ENCODE data around the gene ZNF785. TPM values are rescaled to one million over a fixed set of nuclear protein-coding genes. Genes with fewer than 3 reads are reported as not detected.

The ZNF785 gene
- total RNA-seq, 1 donor: 8.1 TPM

DNA sequence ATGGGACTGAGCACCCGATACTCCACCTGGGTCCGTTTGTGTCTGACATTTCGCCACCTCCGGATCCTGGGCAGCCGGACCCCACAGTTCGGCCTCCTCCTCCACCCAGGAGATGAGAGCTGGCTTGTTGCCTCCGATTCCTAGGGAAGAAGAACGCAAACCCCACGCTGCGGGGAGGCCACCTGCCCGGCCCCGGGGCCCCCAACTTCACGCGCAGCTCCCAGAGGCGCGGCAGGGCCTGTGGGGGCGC is 27.9 kb downstream of the ZNF785 start:
- H3K4me3 ChIP-seq (ENCODE audit: low read depth, low read length): peak overlapping the region; percentile 79
- no peak for DNase-seq (ENCODE audit: low read depth)
- no peak for TF ChIP-seq CTCF (IDR thresholded peaks at IDR 0.05; ENCODE audit: insufficient read depth, low read length)

- H3K4me3 ChIP-seq (ENCODE audit: low read depth, low read length): no peak overlapping the region
- no peak for DNase-seq (ENCODE audit: low read depth)
- TF ChIP-seq CTCF (IDR thresholded peaks at IDR 0.05; ENCODE audit: insufficient read depth, low read length): no peak
Measured at GRCh38 chr16:30556125-30556473, 29.4 kb downstream of the ZNF785 start.

GRCh38 chr16:30555315-30556124 is 30.0 kb downstream of the ZNF785 start:
- no peak for TF ChIP-seq CTCF (IDR thresholded peaks at IDR 0.05; ENCODE audit: insufficient read depth, low read length)
- no peak for DNase-seq (ENCODE audit: low read depth)
- H3K4me3 ChIP-seq (ENCODE audit: low read depth, low read length): no peak overlapping the region

DNA sequence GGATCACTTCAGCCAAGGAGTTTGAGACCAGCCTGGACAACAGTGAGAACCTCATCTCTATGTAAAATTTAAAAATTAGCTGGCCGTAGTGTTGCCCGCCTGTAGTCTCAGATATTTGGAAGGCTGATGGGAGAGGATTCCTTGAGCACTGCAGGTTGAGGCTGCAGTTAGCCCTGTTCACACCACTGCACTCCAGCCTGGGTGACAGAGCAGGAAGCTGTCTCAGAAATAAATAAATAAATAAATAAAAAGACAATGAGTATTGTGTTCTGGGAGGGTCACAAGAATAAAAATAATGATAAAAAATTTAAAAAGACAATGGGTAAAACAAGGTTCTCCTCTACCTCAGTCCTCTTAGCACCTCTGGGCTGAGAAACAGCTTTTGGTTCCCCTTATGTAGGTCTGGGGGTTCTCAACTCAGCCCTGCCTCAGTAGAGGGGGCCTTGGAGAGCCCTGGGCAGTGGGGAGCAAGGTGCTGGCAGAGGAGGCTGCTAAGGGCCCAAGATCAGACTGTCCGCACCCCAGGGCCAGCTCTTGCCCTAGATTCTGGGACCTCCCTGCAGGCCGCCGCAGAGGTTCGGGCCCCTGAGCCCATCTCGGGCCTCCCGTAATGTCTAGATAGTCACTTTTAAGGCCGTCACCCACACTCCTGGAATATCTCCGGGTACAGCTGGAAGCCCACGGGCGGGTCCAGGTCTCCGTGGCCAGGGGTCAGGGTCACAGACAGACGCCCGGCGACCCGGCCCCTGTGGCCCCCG is 30.8 kb downstream of the ZNF785 start:
- no peak overlapping the region for H3K4me3 ChIP-seq (ENCODE audit: low read depth, low read length)
- DNase-seq (ENCODE audit: low read depth): no peak
- TF ChIP-seq CTCF (IDR thresholded peaks at IDR 0.05; ENCODE audit: insufficient read depth, low read length): no peak

- H3K4me3 ChIP-seq (ENCODE audit: low read depth, low read length): no peak overlapping the region
- no peak for TF ChIP-seq CTCF (IDR thresholded peaks at IDR 0.05; ENCODE audit: insufficient read depth, low read length)
- no peak for DNase-seq (ENCODE audit: low read depth)
Measured at GRCh38 chr16:30553393-30553899, 32.1 kb downstream of the ZNF785 start.

DNA sequence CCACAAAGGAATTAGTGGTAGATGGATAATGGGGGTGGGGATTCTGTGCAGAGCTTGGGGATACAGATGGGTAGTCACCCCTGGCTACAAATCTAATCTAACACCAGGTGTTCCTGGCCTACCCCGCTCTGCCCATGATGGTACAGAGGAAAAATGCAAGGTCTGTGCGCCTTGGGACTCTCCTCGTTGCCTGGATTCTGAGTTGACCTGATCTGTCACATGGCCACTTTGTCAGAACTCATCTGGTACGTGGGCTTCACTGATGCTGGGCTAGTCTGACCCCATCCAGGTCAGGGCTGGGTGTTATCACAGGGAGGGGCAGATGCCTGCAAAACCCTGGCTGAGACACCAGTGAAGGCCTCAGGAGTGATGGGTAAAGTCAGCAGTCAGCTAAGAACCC is 32.5 kb downstream of the ZNF785 start:
- H3K4me3 ChIP-seq (ENCODE audit: low read depth, low read length): no peak overlapping the region
- no peak for DNase-seq (ENCODE audit: low read depth)
- no peak for TF ChIP-seq CTCF (IDR thresholded peaks at IDR 0.05; ENCODE audit: insufficient read depth, low read length)

Data from fibroblast of the aortic adventitia (primary cell).